A549 (cell line): ENCODE measurements around the gene METTL25B.

Source experiments
- CTCF ChIP-seq: fragments of >200 bp; sonication (Bioruptor Twin); formaldehyde crosslinking; IDR thresholded peaks from 3 replicates; pipeline ENCODE4 v1.5.1; 2016
- POLR2A ChIP-seq: IDR thresholded peaks from 2 replicates; pipeline ENCODE4 v1.6.1; 2012; ENCODE audit warnings: mild to moderate bottlenecking, low read length
- TF ChIP-seq, protein P1 (sequence below): fragments of 200-600 bp; sonication (generic); IDR thresholded peaks from 2 replicates; pipeline ENCODE4 v1.6.1; 2016; ENCODE audit warnings: antibody characterized with exemption, mild to moderate bottlenecking, moderate library complexity

DNA sequence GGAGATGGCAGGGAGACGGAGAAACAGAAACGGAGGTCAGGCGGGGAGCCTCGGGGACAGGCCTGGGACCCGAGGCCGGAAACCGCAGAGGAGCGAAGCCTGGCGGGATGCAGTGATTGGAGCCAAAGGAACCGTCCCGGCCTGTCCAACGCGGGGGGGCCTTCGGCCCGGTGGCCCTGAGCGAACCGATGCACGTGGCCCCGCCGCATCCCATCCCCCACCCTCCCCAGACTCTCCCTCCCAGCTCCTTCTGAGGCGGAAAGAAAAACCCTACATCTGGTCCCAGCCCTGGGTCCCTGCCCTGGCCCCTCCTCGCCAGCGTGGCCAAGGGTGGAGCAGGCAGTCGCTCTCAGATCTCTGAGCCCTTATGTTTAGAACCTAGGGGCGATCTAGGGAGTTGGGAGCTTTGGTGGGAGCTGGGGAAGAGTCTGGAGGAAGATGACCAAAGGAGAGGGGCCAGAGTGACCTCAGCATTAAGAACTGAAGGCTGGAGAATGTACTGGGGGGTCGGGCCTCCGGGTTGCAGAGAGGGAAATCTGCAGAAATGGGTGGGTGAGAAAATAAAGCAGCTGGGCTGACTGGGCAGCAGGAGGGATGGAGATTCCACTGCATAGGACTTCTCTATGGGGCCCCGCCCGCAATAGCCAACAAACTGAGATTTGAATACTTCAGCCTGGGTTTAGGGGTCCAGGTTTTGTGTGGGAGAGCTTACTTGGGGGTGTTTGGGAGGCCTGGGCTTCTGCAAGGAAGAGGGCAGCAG is 21.4 kb upstream of the METTL25B start:
- TF ChIP-seq CTCF (no peak), POLR2A (no peak)
- TF ChIP-seq, protein P1, sequence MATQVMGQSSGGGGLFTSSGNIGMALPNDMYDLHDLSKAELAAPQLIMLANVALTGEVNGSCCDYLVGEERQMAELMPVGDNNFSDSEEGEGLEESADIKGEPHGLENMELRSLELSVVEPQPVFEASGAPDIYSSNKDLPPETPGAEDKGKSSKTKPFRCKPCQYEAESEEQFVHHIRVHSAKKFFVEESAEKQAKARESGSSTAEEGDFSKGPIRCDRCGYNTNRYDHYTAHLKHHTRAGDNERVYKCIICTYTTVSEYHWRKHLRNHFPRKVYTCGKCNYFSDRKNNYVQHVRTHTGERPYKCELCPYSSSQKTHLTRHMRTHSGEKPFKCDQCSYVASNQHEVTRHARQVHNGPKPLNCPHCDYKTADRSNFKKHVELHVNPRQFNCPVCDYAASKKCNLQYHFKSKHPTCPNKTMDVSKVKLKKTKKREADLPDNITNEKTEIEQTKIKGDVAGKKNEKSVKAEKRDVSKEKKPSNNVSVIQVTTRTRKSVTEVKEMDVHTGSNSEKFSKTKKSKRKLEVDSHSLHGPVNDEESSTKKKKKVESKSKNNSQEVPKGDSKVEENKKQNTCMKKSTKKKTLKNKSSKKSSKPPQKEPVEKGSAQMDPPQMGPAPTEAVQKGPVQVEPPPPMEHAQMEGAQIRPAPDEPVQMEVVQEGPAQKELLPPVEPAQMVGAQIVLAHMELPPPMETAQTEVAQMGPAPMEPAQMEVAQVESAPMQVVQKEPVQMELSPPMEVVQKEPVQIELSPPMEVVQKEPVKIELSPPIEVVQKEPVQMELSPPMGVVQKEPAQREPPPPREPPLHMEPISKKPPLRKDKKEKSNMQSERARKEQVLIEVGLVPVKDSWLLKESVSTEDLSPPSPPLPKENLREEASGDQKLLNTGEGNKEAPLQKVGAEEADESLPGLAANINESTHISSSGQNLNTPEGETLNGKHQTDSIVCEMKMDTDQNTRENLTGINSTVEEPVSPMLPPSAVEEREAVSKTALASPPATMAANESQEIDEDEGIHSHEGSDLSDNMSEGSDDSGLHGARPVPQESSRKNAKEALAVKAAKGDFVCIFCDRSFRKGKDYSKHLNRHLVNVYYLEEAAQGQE: no peak
